OCI-LY1 (cell line): Measurements from ENCODE around the gene RC3H1.

Source experiments
- CTCF ChIP-seq: fragments of 200-600 bp; sonication (generic), shearing (Covaris generic); IDR thresholded peaks from 2 replicates; pipeline ENCODE4 v1.5.1; 2017; ENCODE audit warnings: mild to moderate bottlenecking, antibody characterized with exemption, low read length, moderate library complexity, mixed read lengths
- EZH2 ChIP-seq: fragments of 200-600 bp; sonication (generic), shearing (Covaris generic); IDR thresholded peaks from 2 replicates; pipeline ENCODE4 v1.8.0; 2017; ENCODE audit warnings: borderline replicate concordance, mixed run types, mild to moderate bottlenecking, antibody characterized with exemption, low read length, moderate library complexity, mixed read lengths

- no peak for TF ChIP-seq CTCF
- no peak for TF ChIP-seq EZH2
Observed at GRCh38 chr1:174032671-174033222, 10.6 kb upstream of the RC3H1 start.
